WTC11 (cell line): ENCODE results near the gene DCAF8L2. TPM values are rescaled to one million over a fixed set of nuclear protein-coding genes. Genes with fewer than 3 reads are reported as not detected.

Experiments used
- ATAC-seq: fragments of 200-7000 bp; cut with Tn5 transposase; 2 replicates; pipeline ENCODE4 v1.10.0; 2021; ENCODE audit warnings: mild to moderate bottlenecking, moderate library complexity
- CTCF ChIA-PET: fragments of 300-600 bp; sonication (Branson Sonifier 250); formaldehyde crosslinking; loops from one replicate; lab custom pipeline; 2021; ENCODE audit warnings: antibody characterized with exemption; lab: Charles Lee
- POLR2A ChIA-PET: fragments of 350-600 bp; sonication (Branson Sonifier 250); formaldehyde crosslinking; loops from one replicate; lab custom pipeline; 2021; ENCODE audit warnings: antibody characterized with exemption; lab: Charles Lee
- DNase-seq: peaks from one replicate; pipeline ENCODE4 v3.0.0; 2021; ENCODE audit warnings: low spot score
- H3K27ac Mint-ChIP-seq: 2 replicates; pipeline ENCODE4 v1.8.0; 2021; ENCODE audit warnings: mixed read lengths
- H3K27me3 Mint-ChIP-seq: 2 replicates; pipeline ENCODE4 v1.8.0; 2021; ENCODE audit warnings: low read depth, mild to moderate bottlenecking, moderate library complexity, mixed read lengths
- H3K36me3 Mint-ChIP-seq: 2 replicates; pipeline ENCODE4 v1.8.0; 2021; ENCODE audit warnings: mixed read lengths
- H3K4me1 Mint-ChIP-seq: 2 replicates; pipeline ENCODE4 v1.8.0; 2022; ENCODE audit warnings: mixed read lengths
- H3K4me3 Mint-ChIP-seq: 2 replicates; pipeline ENCODE4 v1.8.0; 2021; ENCODE audit warnings: mild to moderate bottlenecking, moderate library complexity, mixed read lengths
- H3K9me3 Mint-ChIP-seq: 2 replicates; pipeline ENCODE4 v1.8.0; 2021; ENCODE audit warnings: mixed read lengths
- AFF4 ChIP-seq: sonication (generic); formaldehyde crosslinking; IDR thresholded peaks from 2 replicates; pipeline ENCODE4 v1.8.1; 2023; ENCODE audit warnings: mild to moderate bottlenecking, missing genetic modification reagents, borderline replicate concordance
- ATF3 ChIP-seq: sonication (generic); formaldehyde crosslinking; conservative IDR thresholded peaks from 2 replicates; pipeline ENCODE4 v1.8.1; 2022; ENCODE audit warnings: mild to moderate bottlenecking, missing genetic modification reagents
- CBFB ChIP-seq: sonication (generic); formaldehyde crosslinking; IDR thresholded peaks from 2 replicates; pipeline ENCODE4 v1.8.1; 2022; ENCODE audit warnings: mild to moderate bottlenecking, low read depth, missing genetic modification reagents
- CTCF ChIP-seq: fragments of 200-600 bp; IDR thresholded peaks from 2 replicates; pipeline ENCODE4 v1.8.0; 2022; ENCODE audit warnings: antibody characterized with exemption
- E2F1 ChIP-seq: sonication (generic); formaldehyde crosslinking; IDR thresholded peaks from 2 replicates; pipeline ENCODE4 v1.8.0; 2022; ENCODE audit warnings: mild to moderate bottlenecking, missing genetic modification reagents
- FOXP1 ChIP-seq: sonication (generic); formaldehyde crosslinking; IDR thresholded peaks from 2 replicates; pipeline ENCODE4 v1.8.0; 2022; ENCODE audit warnings: missing genetic modification reagents, mild to moderate bottlenecking, moderate library complexity, borderline replicate concordance
- JAZF1 ChIP-seq: fragments of 250-450 bp; sonication (Bioruptor Pico); IDR thresholded peaks from 2 replicates; pipeline ENCODE4 v1.9.0; 2021; ENCODE audit warnings: moderate library complexity, mild to moderate bottlenecking, inconsistent platforms
- NR1H2 ChIP-seq: sonication (generic); formaldehyde crosslinking; IDR thresholded peaks from 2 replicates; pipeline ENCODE4 v1.9.0; 2021; ENCODE audit warnings: mild to moderate bottlenecking, moderate library complexity, missing genetic modification reagents
- NR3C1 ChIP-seq: sonication (generic); formaldehyde crosslinking; conservative IDR thresholded peaks from 2 replicates; pipeline ENCODE4 v1.8.1; 2023; ENCODE audit warnings: low read depth, mild to moderate bottlenecking, missing genetic modification reagents
- PREB ChIP-seq: sonication (generic); formaldehyde crosslinking; IDR thresholded peaks from 2 replicates; pipeline ENCODE4 v1.8.1; 2022; ENCODE audit warnings: mild to moderate bottlenecking, missing genetic modification reagents, moderate library complexity, borderline replicate concordance
- STAT6 ChIP-seq: sonication (generic); formaldehyde crosslinking; conservative IDR thresholded peaks from 2 replicates; pipeline ENCODE4 v1.8.1; 2023; ENCODE audit warnings: mild to moderate bottlenecking, low read depth, missing genetic modification reagents, moderate library complexity
- TEAD4 ChIP-seq: sonication (generic); formaldehyde crosslinking; IDR thresholded peaks from 2 replicates; pipeline ENCODE4 v1.8.0; 2022; ENCODE audit warnings: mild to moderate bottlenecking, missing genetic modification reagents
- TP53 ChIP-seq: sonication (generic); formaldehyde crosslinking; IDR thresholded peaks from 2 replicates; pipeline ENCODE4 v1.8.1; 2023; ENCODE audit warnings: mild to moderate bottlenecking, missing genetic modification reagents
- ZNF232 ChIP-seq: sonication (generic); formaldehyde crosslinking; IDR thresholded peaks from 2 replicates; pipeline ENCODE4 v1.8.0; 2022; ENCODE audit warnings: mild to moderate bottlenecking, missing genetic modification reagents
- ZNF396 ChIP-seq: fragments of 250-450 bp; sonication (Bioruptor Pico); IDR thresholded peaks from 2 replicates; pipeline ENCODE4 v1.8.0; 2021; ENCODE audit warnings: mild to moderate bottlenecking, moderate library complexity, borderline replicate concordance
- ZNF512 ChIP-seq: sonication (generic); formaldehyde crosslinking; IDR thresholded peaks from 2 replicates; pipeline ENCODE4 v1.8.1; 2022; ENCODE audit warnings: missing genetic modification reagents, borderline replicate concordance
- ZNF671 ChIP-seq: fragments of 250-450 bp; sonication (Bioruptor Pico); IDR thresholded peaks from 2 replicates; pipeline ENCODE4 v1.8.0; 2021; ENCODE audit warnings: mild to moderate bottlenecking
- total RNA-seq: library from RNA; stranded (reverse); gene quantifications from 3 replicates; pipeline ENCODE4 v1.2.3, GENCODE V29; 2021

Gene DCAF8L2
- total RNA-seq, 1 experiment from 2014 or later = not detected

- Mint-ChIP-seq H3K36me3 (no peaks in the 10 kb centered on the region), H3K4me3 (no peak overlapping the region), H3K27me3 (peaks cover 3% of the 10 kb centered on the region; the same call in 1 of the 2 replicates), H3K4me1 (no peaks in the 10 kb centered on the region), H3K9me3 (no peaks in the 10 kb centered on the region), H3K27ac (no peak overlapping the region)
- ChIA-PET POLR2A (no interaction called here), CTCF (no interaction called here)
- no peak for ATAC-seq
- TF ChIP-seq CTCF (no peak), ATF3 (no peak), ZNF396 (CRISPR knock-in tag) (no peak), NR1H2 (CRISPR knock-in tag) (no peak), CBFB (CRISPR knock-in tag) (no peak), ZNF232 (no peak), E2F1 (CRISPR knock-in tag) (no peak), ZNF671 (CRISPR knock-in tag) (no peak), AFF4 (no peak), NR3C1 (CRISPR knock-in tag) (no peak), JAZF1 (CRISPR knock-in tag) (no peak), STAT6 (CRISPR knock-in tag) (no peak)
- no peak for DNase-seq
Measured at GRCh38 chrX:27633328-27633727, 43.2 kb downstream of the DCAF8L2 start.

- ChIA-PET CTCF (no interaction called here), POLR2A (no interaction called here)
- no peak overlapping the region for H3K4me3 Mint-ChIP-seq
- no peak for DNase-seq
- no peaks in the 10 kb centered on the region for H3K9me3 Mint-ChIP-seq
- no peak for ATAC-seq
- no peaks in the 10 kb centered on the region for H3K36me3 Mint-ChIP-seq
- no peaks in the 10 kb centered on the region; the same call in 1 of the 2 replicates for H3K27me3 Mint-ChIP-seq
- H3K27ac Mint-ChIP-seq = no peak overlapping the region
- no peaks in the 10 kb centered on the region for H3K4me1 Mint-ChIP-seq
- TF ChIP-seq ZNF512 (CRISPR knock-in tag) (no peak), TP53 (CRISPR knock-in tag) (no peak), TEAD4 (CRISPR knock-in tag) (no peak), ATF3 (no peak), PREB (no peak), ZNF396 (CRISPR knock-in tag) (no peak), FOXP1 (CRISPR knock-in tag) (no peak)
Measured at GRCh38 chrX:27656581-27656980, 66.4 kb downstream of the DCAF8L2 start.
